Cerebellar cortex (tissue), 1 donor: ENCODE results near the gene FICD.

Experiments used
- DNase-seq: peaks from one replicate; pipeline ENCODE4 v3.0.0-alpha.2; 2015; ENCODE audit warnings: low spot score

FICD gene

DNA sequence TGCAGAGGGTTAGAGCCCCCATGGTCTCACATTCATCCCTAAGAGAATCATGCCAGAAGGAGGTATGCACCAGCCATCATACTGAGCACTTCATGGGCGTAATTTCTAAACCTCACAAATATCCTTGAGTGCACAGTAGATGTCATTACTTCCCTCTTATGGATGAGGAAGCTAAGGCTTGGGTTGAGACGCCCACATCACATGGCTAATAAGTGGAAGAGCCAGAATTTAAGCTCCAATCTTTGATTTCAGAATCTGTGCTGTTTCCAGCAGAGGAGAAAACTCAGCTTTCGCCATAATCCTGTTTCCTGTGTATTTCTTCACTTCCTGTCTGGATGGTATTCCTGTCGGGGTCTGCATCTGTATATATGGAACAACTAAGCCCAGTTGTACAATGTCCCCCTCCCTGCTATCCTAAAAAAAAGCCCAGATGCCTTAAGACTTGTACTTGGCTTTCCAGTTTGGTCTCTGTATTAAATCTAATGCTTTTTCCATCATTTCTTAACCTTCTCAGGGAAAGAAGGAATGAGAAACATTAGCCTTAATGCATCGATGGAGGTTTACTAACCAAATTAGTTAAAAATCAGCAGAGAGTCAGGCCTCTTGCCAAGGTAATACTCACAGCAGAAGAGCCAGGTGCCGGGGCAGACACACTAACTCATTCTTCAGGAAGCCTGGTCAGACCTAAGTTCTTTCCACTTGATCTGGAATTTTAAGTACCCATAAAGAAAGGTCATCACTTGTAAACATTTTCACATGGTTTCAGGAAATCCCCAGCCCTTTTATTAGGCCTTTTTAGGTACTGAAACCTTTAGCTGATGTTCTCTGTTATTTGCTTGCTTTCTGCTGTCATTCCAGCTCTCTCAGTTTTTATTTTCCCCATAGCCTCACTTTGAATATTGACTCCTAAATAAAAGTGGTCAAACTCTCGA, 52.6 kb downstream of the FICD start:
- DNase-seq: no peak

DNA sequence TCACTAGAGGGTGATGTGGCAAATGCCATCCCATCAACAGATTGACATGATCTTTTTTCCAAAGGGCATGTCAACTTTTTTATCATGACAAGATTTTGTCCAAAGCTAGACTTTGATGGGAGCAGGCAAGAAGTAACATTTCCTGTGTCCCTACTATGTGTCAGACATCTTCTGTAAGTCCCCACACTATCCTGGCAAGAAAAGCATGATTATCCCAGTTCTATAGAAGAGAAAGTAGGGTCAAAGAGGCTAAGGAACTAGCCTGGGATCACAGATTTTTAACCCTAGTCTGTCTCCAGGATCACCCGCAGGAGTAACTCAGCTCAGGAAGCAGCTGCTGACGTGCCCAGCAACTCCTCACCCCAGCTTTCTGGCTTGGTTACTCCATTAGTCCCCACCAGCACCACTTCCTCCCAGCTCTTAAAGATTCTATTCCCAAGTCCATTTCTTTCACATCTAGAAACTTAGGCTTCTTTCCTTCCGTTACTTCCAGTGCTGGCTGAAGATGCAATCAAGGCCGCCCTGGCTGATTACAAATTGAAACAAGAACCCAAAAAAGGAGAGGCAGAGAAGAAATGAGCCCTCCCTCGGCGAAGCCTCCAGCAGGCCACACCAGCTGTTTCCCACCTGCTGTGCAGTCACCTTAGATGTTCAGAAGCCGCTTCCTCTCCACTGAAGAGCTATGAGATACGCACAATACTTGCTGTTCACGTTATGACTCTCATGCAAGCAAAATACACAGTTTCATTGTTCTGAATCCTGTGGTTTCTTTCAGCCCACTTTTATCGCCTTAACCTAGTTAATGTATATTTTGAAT, 53.5 kb downstream of the FICD start:
- no peak for DNase-seq
